ENCODE results near the gene TTC22. TPM values are rescaled to one million over a fixed set of nuclear protein-coding genes. Genes with fewer than 3 reads are reported as not detected.

The TTC22 gene
- total RNA-seq (2022; extraction: Qiagen RNA extraction; ENCODE audit: low read depth) = not detected in 5 replicates

DNA sequence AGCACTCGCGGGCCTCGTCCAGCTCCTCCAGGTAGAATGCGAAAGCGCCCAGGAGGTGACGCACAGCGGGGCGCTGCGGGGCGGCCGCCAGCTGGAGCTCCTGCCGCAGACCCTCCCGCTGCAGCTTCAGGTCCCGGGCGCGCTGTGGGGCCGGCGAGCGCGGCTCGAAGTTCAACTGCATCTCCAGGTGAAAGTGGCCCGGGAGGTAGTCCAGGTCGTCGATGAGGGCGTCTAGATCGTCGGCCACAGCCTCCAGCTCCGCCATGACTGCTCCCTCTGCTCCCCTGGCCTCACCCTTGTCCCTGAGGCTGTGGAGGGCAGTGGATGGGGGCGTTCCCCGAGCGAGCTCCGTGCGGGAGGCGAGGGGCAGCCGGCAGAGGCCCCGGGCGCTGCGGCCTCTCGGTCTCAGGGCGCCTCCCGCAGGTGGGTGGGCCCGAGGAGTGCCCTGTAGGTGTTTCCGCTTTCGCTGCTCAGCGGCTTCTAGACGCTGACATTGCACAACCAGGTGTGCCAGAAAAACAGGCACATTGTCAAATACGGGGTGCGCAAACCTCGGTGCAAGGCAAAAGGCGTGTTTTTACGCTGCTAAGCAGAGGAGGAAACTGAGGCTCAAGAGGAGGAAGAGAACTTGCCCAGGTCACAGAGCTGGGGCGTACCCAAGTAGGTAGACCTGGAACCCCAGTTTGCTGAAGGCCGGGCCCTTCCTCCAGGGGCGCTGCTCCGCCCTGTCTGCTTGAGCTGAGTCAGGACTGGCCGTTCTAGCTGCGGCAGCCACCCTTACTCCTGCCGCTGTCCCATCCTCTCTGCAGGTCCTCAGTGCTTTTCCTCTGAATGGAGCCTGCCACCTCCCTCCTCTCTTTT lies at the start of gene TTC22:
Gene TTC22 (minus strand): TSS at position 425 of the 861 bp plus-strand sequence. CDS start 160 bp downstream, at position 265.

DNA sequence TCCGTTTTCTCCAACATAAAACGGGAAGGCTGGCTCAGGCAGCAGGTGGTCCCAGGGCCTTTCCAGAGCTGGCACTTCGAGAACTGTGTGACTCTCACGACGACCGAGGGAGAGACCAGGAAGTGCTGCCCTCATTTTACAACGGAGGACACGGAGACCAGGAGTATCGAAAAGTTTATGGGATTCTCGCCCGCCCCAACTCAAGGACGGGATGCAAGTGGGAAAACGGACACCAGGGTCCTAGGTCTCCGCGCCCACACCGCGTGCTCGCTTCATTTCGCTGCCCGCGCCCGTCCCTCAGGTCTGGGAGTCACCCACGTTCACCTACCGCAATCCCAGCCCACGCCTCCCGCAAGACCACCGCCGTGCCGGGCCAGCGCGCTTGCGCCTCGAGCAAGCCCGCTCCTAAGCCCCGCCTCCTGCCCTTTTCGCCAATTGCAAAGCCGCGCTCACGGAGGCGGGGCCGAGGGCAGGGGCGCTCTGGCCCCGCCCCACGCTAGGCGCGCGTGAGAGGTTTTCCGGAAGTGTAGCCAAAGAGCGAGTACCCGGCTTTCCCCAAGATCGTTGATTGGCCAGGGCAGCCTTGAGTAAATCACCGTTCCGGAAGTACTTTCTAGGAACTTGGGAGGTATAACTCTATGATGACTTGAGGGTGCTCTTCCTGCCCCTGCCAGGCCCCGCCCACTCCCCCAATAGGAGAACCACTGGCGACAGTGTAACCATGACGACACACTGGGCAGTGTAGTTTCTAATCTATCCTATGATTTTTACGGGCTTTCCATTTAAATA lies 36.8 kb downstream of the TTC22 start, which contains the start of gene PARS2:
Gene PARS2 (minus strand): TSS at position 391 of the 789 bp plus-strand sequence. CDS start 5,362 bp downstream, outside the sequence.

Other genes with a start within 250 kb of the TTC22 start
- gene FAM151A, start 177.8 kb downstream of the TTC22 start, total RNA-seq (2022; extraction: Qiagen RNA extraction; ENCODE audit: low read depth) = not detected in 5 replicates
- gene MROH7, start 159.5 kb downstream of the TTC22 start, total RNA-seq (2022; extraction: Qiagen RNA extraction; ENCODE audit: low read depth) = not detected in 5 replicates
- 29.0 to 41.6 TPM (median 30.6 TPM) in 5 replicates for gene TTC4, start 85.5 kb downstream of the TTC22 start, total RNA-seq (2022; extraction: Qiagen RNA extraction; ENCODE audit: low read depth)
- gene PARS2, start 36.8 kb downstream of the TTC22 start, total RNA-seq (2022; extraction: Qiagen RNA extraction; ENCODE audit: low read depth) = 3.8 to 5.9 TPM (median 4.9 TPM) in 5 replicates
- 35.2 to 44.0 TPM (median 39.5 TPM) in 5 replicates for gene DHCR24, start 85.9 kb upstream of the TTC22 start, total RNA-seq (2022; extraction: Qiagen RNA extraction; ENCODE audit: low read depth)
- 0.31 to 0.57 TPM (median 0.34 TPM) in 5 replicates for gene TMEM61, start 179.3 kb upstream of the TTC22 start, total RNA-seq (2022; extraction: Qiagen RNA extraction; ENCODE audit: low read depth)
- gene BSND, start 197.6 kb upstream of the TTC22 start, total RNA-seq (2022; extraction: Qiagen RNA extraction; ENCODE audit: low read depth) = not detected in 5 replicates
- 3.0 to 5.3 TPM (median 4.1 TPM) in 5 replicates for gene PCSK9, start 238.2 kb upstream of the TTC22 start, total RNA-seq (2022; extraction: Qiagen RNA extraction; ENCODE audit: low read depth)

Data from A549 treated with CpdA at 1 μM for 4 hours (cell line).